ENCODE measurements around the gene IER5.
A peak's percentile ranks its signal among the peaks of the same experiment; 100 is the strongest.

Gene IER5

DNA sequence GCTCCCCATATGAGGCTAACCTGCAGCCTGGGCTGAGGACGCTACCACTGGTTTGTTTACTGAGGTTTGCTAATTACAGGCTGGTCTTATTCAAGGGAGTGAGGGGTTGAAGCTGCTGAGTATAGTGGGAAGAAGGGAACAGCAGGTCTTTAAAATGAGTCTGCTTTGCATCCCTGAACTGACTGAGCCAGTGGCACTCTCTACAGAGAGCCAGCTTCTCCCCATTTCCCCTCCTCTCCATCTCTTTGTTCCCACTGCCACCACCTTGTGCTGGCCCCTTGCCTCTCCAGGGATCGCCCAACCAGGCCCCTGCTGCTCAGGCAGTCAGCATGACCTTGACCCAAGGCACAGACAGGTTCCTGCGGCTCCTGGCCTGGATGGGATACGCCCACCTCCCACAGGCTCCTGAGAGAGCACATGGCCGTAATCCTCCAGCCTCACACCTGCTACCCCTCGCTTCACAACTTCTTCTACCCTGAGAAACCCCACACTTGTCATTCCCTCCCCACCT, 45.0 kb downstream of the IER5 start:
- Histone ChIP-seq H3K4me1 (ENCODE audit: control insufficient read depth, insufficient read depth, low read length) (peaks cover 21% of the 10 kb centered on the region), H3K9me3 (ENCODE audit: control insufficient read depth, insufficient read depth, low read length) (no peaks in the 10 kb centered on the region), H3K9ac (ENCODE audit: low read depth, low read length) (no peak overlapping the region), H3K36me3 (ENCODE audit: control insufficient read depth, insufficient read depth, low read length) (no peaks in the 10 kb centered on the region), H3K4me3 (ENCODE audit: low read depth, low read length) (no peak overlapping the region), H3K27me3 (ENCODE audit: control insufficient read depth, insufficient read depth, low read length) (peaks cover 3% of the 10 kb centered on the region)

DNA sequence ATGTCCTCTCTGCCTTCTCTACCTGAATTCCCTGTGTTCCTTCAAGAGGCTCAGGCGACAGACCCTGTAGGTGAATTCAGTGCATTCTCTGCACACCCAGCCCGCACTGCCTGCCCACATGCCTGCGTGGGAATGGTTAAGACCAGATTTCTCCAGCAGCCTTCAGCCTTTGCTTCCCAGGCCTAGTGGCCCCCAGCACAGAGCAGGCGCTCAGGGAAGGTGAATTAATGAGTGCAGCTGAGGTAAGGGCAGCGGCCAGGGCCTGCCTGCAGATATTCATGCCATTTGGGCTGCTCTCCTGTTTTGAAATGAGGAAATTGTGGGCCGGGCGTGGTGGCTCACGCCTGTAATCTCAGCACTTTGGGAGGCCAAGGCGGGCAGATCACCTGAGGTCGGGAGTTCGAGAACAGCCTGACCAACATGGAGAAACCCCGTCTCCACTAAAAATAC, 45.5 kb downstream of the IER5 start:
- no peak overlapping the region for H3K9ac ChIP-seq (ENCODE audit: low read depth, low read length)
- no peak overlapping the region for H3K4me3 ChIP-seq (ENCODE audit: low read depth, low read length)
- no peaks in the 10 kb centered on the region for H3K36me3 ChIP-seq (ENCODE audit: control insufficient read depth, insufficient read depth, low read length)
- H3K4me1 ChIP-seq (ENCODE audit: control insufficient read depth, insufficient read depth, low read length): peaks cover 19% of the 10 kb centered on the region
- no peaks in the 10 kb centered on the region for H3K9me3 ChIP-seq (ENCODE audit: control insufficient read depth, insufficient read depth, low read length)
- peaks cover 3% of the 10 kb centered on the region for H3K27me3 ChIP-seq (ENCODE audit: control insufficient read depth, insufficient read depth, low read length)

DNA sequence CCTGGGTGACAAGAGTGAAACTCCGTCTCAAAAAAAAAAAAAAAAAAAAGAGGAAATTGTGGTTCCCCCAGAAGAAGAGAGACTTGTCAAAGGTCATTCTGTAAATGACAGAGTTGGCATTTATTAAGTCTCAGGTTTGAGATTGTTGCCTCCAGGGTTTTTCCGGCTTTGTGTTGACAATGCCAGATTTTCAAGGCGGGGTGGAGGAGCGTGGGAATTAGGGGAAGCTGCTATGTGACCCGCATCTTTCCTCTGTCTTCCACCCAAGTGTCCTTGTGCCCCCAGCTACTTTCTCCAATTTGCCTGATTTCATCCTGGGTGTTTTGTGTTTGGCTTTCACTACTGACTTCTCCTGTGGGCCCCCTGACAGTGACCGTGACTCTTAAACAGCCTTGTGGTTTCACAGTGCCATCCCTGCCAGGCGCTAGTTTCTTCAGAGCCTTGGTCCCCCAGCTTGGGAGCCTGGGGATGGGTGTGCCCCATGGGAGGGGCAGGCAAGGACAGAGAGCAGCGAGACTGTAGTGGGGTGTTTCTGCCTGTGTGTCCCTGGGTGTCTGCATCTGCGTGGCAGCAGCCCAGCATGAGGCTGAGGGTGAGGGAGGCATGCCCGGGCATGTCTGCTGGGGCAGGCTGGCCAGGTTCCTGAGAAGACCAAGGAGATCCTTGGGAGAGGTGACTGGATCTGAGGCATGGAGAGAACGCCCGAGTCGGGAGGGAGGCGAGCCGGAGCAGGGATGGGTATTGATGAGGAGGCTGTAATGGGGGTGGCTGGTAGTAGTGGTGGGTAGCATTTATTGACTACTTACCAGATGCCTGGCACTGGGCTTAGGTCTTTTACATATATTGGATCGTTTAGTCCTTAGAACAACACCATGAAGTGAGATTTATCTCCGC, 46.3 kb downstream of the IER5 start:
- no peak overlapping the region for H3K4me3 ChIP-seq (ENCODE audit: low read depth, low read length)
- peak overlapping the region; percentile 54 for H3K9ac ChIP-seq (ENCODE audit: low read depth, low read length)
- peaks cover 11% of the 10 kb centered on the region for H3K4me1 ChIP-seq (ENCODE audit: control insufficient read depth, insufficient read depth, low read length)
- H3K27me3 ChIP-seq (ENCODE audit: control insufficient read depth, insufficient read depth, low read length): no peaks in the 10 kb centered on the region
- H3K9me3 ChIP-seq (ENCODE audit: control insufficient read depth, insufficient read depth, low read length): no peaks in the 10 kb centered on the region
- H3K36me3 ChIP-seq (ENCODE audit: control insufficient read depth, insufficient read depth, low read length): no peaks in the 10 kb centered on the region

DNA sequence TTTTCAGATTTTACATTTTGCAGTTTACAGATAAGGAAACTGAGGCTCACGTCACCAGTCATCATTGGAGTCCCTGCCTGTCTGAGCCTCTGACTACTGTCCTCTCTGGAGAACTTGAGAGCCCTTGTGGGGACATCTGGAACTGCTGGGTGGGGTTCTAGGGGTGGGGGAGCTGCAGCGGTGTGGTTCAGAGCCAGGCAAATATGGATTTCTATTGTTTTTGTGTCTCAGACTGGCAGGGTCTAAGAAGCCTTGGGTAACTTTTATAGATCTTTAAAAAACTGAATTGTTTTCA, 46.9 kb downstream of the IER5 start:
- Histone ChIP-seq H3K9me3 (ENCODE audit: control insufficient read depth, insufficient read depth, low read length) (no peaks in the 10 kb centered on the region), H3K9ac (ENCODE audit: low read depth, low read length) (no peak overlapping the region), H3K36me3 (ENCODE audit: control insufficient read depth, insufficient read depth, low read length) (no peaks in the 10 kb centered on the region), H3K27me3 (ENCODE audit: control insufficient read depth, insufficient read depth, low read length) (peaks cover 4% of the 10 kb centered on the region), H3K4me1 (ENCODE audit: control insufficient read depth, insufficient read depth, low read length) (peaks cover 9% of the 10 kb centered on the region), H3K4me3 (ENCODE audit: low read depth, low read length) (no peak overlapping the region)

GRCh38 chr1:181135815-181136737, 47.6 kb downstream of the IER5 start:
- peaks cover 9% of the 10 kb centered on the region for H3K4me1 ChIP-seq (ENCODE audit: control insufficient read depth, insufficient read depth, low read length)
- no peak overlapping the region for H3K4me3 ChIP-seq (ENCODE audit: low read depth, low read length)
- peaks cover 4% of the 10 kb centered on the region for H3K27me3 ChIP-seq (ENCODE audit: control insufficient read depth, insufficient read depth, low read length)
- H3K9ac ChIP-seq (ENCODE audit: low read depth, low read length): no peak overlapping the region
- no peaks in the 10 kb centered on the region for H3K9me3 ChIP-seq (ENCODE audit: control insufficient read depth, insufficient read depth, low read length)
- H3K36me3 ChIP-seq (ENCODE audit: control insufficient read depth, insufficient read depth, low read length): no peaks in the 10 kb centered on the region

DNA sequence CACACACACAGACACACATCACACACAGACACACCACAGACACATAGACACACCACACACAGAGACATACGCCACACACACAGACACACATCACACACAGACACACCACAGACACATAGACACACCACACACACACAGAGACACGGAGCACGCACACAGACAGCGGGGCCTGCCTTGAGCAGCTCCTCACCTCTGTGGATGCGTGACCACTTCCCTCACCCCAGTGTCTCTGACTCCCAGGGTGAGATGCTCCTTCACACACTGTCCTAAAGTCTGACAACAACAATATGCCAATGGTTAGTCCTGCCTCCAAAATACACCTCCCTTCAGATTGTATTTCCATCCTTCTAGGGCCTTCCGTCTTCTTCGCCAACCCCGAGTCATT, 48.2 kb downstream of the IER5 start:
- Histone ChIP-seq H3K27me3 (ENCODE audit: control insufficient read depth, insufficient read depth, low read length) (peaks cover 6% of the 10 kb centered on the region), H3K4me1 (ENCODE audit: control insufficient read depth, insufficient read depth, low read length) (peaks cover 11% of the 10 kb centered on the region), H3K9ac (ENCODE audit: low read depth, low read length) (no peak overlapping the region), H3K4me3 (ENCODE audit: low read depth, low read length) (no peak overlapping the region), H3K9me3 (ENCODE audit: control insufficient read depth, insufficient read depth, low read length) (no peaks in the 10 kb centered on the region), H3K36me3 (ENCODE audit: control insufficient read depth, insufficient read depth, low read length) (no peaks in the 10 kb centered on the region)

DNA sequence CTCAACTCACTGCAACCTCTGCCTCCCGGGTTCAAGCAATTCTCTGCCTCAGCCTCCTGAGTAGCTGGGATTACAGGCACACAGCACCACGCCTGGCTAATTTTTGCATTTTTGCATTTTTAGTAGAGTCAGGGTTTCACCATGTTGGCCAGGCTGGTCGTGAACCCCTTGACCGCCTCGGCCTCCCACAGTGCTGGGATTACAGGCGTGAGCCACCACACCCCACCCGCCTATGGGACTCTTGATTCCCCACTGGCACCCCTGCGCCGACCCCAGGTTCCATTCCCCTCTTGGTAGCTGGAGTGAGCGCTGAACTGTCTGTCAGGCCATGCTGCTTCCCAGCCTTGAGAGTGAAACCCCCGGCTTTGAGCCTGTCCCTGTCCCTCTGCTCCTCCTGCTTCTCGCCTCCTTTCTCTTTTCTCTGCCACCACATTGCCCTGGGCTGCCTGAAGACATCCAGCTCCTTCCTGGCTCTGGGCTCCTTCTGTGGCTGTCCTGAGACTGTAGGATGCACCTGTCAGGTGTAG, 48.8 kb downstream of the IER5 start:
- Histone ChIP-seq H3K9ac (ENCODE audit: low read depth, low read length) (no peak overlapping the region), H3K4me1 (ENCODE audit: control insufficient read depth, insufficient read depth, low read length) (peaks cover 17% of the 10 kb centered on the region)

DNA sequence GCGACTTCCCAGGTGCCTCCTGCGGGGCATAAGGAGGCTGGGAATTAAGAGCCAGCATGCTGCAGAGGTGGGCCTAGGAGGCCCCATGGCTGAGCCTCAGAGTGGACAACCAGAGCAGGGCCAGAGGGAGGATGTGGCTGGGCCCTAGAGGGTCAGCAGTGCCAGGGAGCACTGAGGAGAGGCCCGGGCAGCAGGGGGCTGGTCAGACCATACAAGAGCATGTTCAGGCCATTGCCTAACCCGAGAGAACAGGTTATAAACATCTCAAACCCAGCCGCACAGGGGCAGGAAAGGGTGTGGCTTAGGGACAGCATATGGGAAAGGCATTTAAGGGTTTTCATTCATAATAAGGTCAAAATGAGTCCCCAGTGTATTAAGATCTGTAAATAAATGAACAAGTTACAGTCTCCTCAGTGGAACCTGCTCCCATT, 51.1 kb downstream of the IER5 start:
- Histone ChIP-seq H3K27me3 (ENCODE audit: control insufficient read depth, insufficient read depth, low read length) (peaks cover 24% of the 10 kb centered on the region), H3K9me3 (ENCODE audit: control insufficient read depth, insufficient read depth, low read length) (no peaks in the 10 kb centered on the region), H3K36me3 (ENCODE audit: control insufficient read depth, insufficient read depth, low read length) (no peaks in the 10 kb centered on the region), H3K4me3 (ENCODE audit: low read depth, low read length) (no peak overlapping the region), H3K4me1 (ENCODE audit: control insufficient read depth, insufficient read depth, low read length) (peaks cover 8% of the 10 kb centered on the region), H3K9ac (ENCODE audit: low read depth, low read length) (no peak overlapping the region)

More for the DNA sequence above, 48.8 kb downstream of the IER5 start:
- peaks cover 11% of the 10 kb centered on the region for H3K27me3 ChIP-seq (ENCODE audit: control insufficient read depth, insufficient read depth, low read length)
- no peaks in the 10 kb centered on the region for H3K36me3 ChIP-seq (ENCODE audit: control insufficient read depth, insufficient read depth, low read length)
- H3K9me3 ChIP-seq (ENCODE audit: control insufficient read depth, insufficient read depth, low read length): no peaks in the 10 kb centered on the region
- H3K4me3 ChIP-seq (ENCODE audit: low read depth, low read length): no peak overlapping the region

DNA sequence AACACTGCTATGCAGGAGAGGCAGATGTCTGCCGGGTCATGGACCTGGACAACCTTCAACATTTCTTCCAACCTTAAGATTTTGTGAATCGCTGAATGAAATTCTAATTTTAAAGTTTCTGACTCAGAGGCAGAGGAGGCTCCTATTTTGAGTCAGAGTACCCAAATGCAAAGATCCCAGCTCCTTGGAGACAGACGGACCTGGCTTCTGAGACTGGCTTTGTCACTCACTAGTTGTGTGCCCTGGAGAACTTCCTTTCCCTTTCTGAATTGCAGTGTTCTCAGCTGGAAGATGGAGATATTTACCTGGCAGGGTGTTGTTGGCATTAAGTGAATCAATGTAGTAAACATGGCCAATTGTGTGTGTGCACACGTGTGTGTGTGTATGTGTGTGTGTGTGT, 51.9 kb downstream of the IER5 start:
- Histone ChIP-seq H3K4me3 (ENCODE audit: low read depth, low read length) (no peak overlapping the region), H3K9me3 (ENCODE audit: control insufficient read depth, insufficient read depth, low read length) (no peaks in the 10 kb centered on the region), H3K4me1 (ENCODE audit: control insufficient read depth, insufficient read depth, low read length) (peaks cover 8% of the 10 kb centered on the region), H3K9ac (ENCODE audit: low read depth, low read length) (no peak overlapping the region), H3K36me3 (ENCODE audit: control insufficient read depth, insufficient read depth, low read length) (no peaks in the 10 kb centered on the region), H3K27me3 (ENCODE audit: control insufficient read depth, insufficient read depth, low read length) (peaks cover 24% of the 10 kb centered on the region)

GRCh38 chr1:181140891-181141290, 52.4 kb downstream of the IER5 start:
- Histone ChIP-seq H3K9me3 (ENCODE audit: control insufficient read depth, insufficient read depth, low read length) (no peaks in the 10 kb centered on the region), H3K9ac (ENCODE audit: low read depth, low read length) (no peak overlapping the region), H3K27me3 (ENCODE audit: control insufficient read depth, insufficient read depth, low read length) (peaks cover 24% of the 10 kb centered on the region), H3K4me1 (ENCODE audit: control insufficient read depth, insufficient read depth, low read length) (peaks cover 8% of the 10 kb centered on the region), H3K36me3 (ENCODE audit: control insufficient read depth, insufficient read depth, low read length) (no peaks in the 10 kb centered on the region), H3K4me3 (ENCODE audit: low read depth, low read length) (no peak overlapping the region)

GRCh38 chr1:181141431-181141910, 53.0 kb downstream of the IER5 start:
- Histone ChIP-seq H3K36me3 (ENCODE audit: control insufficient read depth, insufficient read depth, low read length) (no peaks in the 10 kb centered on the region), H3K4me3 (ENCODE audit: low read depth, low read length) (no peak overlapping the region), H3K9ac (ENCODE audit: low read depth, low read length) (no peak overlapping the region), H3K9me3 (ENCODE audit: control insufficient read depth, insufficient read depth, low read length) (no peaks in the 10 kb centered on the region), H3K27me3 (ENCODE audit: control insufficient read depth, insufficient read depth, low read length) (peaks cover 24% of the 10 kb centered on the region), H3K4me1 (ENCODE audit: control insufficient read depth, insufficient read depth, low read length) (peaks cover 8% of the 10 kb centered on the region)
